Measurements from ENCODE around the gene MUC5AC.

MUC5AC gene

GRCh38 chr11:1218788-1219445 lies 61.2 kb downstream of the MUC5AC start:
- no peak overlapping the region for H3K4me3 ChIP-seq (ENCODE audit: low read depth, low read length)
- no peak for TF ChIP-seq CTCF (IDR thresholded peaks at IDR 0.05; ENCODE audit: low read depth, low read length, missing control alignments)
- no peak for DNase-seq (ENCODE audit: low read depth)
- in situ Hi-C loops (cut with HindIII; ENCODE audit: low sequenced_read_pairs): no loop called here

- no peak for DNase-seq (ENCODE audit: low read depth)
- no peak overlapping the region for H3K4me3 ChIP-seq (ENCODE audit: low read depth, low read length)
- in situ Hi-C loops (cut with HindIII; ENCODE audit: low sequenced_read_pairs): no loop called here
- TF ChIP-seq CTCF (IDR thresholded peaks at IDR 0.05; ENCODE audit: low read depth, low read length, missing control alignments): no peak
Measured at GRCh38 chr11:1219446-1219833, 61.7 kb downstream of the MUC5AC start.

- H3K4me3 ChIP-seq (ENCODE audit: low read depth, low read length): no peak overlapping the region
- no peak for TF ChIP-seq CTCF (IDR thresholded peaks at IDR 0.05; ENCODE audit: low read depth, low read length, missing control alignments)
- DNase-seq (ENCODE audit: low read depth): no peak
- in situ Hi-C loops (cut with HindIII; ENCODE audit: low sequenced_read_pairs): no loop called here
Measured at GRCh38 chr11:1219834-1220815, 62.4 kb downstream of the MUC5AC start.

GRCh38 chr11:1220941-1221721 lies 63.4 kb downstream of the MUC5AC start:
- TF ChIP-seq CTCF (IDR thresholded peaks at IDR 0.05; ENCODE audit: low read depth, low read length, missing control alignments): no peak
- no peak for DNase-seq (ENCODE audit: low read depth)
- H3K4me3 ChIP-seq (ENCODE audit: low read depth, low read length): no peak overlapping the region
- in situ Hi-C loops (cut with HindIII; ENCODE audit: low sequenced_read_pairs): no loop called here

- no peak for DNase-seq (ENCODE audit: low read depth)
- in situ Hi-C loops (cut with HindIII; ENCODE audit: low sequenced_read_pairs): no loop called here
- TF ChIP-seq CTCF (IDR thresholded peaks at IDR 0.05; ENCODE audit: low read depth, low read length, missing control alignments): no peak
Measured at GRCh38 chr11:1221848-1222311, 64.1 kb downstream of the MUC5AC start.

More at GRCh38 chr11:1221848-1222311, 64.1 kb downstream of the MUC5AC start:
- no peak overlapping the region for H3K4me3 ChIP-seq (ENCODE audit: low read depth, low read length)
